Right renal pelvis (tissue), 4 donors: Measurements from ENCODE around the gene MGMT. TPM values are rescaled to one million over a fixed set of nuclear protein-coding genes. Genes with fewer than 3 reads are reported as not detected.

Experiments used
- DNase-seq, 4 donors: peaks; one replicate each; pipeline ENCODE4 v3.0.0-alpha.2; 2013; ENCODE audit warnings: low read depth in 4 of 4, low spot score in 3 of 4, missing footprints in 1 of 4
- polyA plus RNA-seq, 4 donors: library from polyadenylated mRNA; unstranded; fragments of 120-200 nt; gene quantifications; one replicate each; pipeline ENCODE4 v1.2.1, GENCODE V29; 2013; ENCODE audit not compliant: insufficient read length in 4 of 4

MGMT gene
- polyA plus RNA-seq, 4 donors: 17.6 to 24.0 (median 19.9) TPM

GRCh38 chr10:129536336-129536735 is 69.3 kb downstream of the MGMT start:
- DNase-seq: no peak

- no peak for DNase-seq
Observed at GRCh38 chr10:129537151-129537550, 70.1 kb downstream of the MGMT start.

- DNase-seq: no peak
Observed at GRCh38 chr10:129538236-129538635, 71.2 kb downstream of the MGMT start.

GRCh38 chr10:129541200-129541599 is 74.2 kb downstream of the MGMT start:
- DNase-seq: peak in 3 of 4 donors; percentile 33 to 63 (median 56)

GRCh38 chr10:129541748-129542487 is 74.9 kb downstream of the MGMT start:
- no peak for DNase-seq

GRCh38 chr10:129542589-129542988 is 75.5 kb downstream of the MGMT start:
- no peak for DNase-seq

- no peak for DNase-seq
Observed at GRCh38 chr10:129544205-129545202, 77.5 kb downstream of the MGMT start.

GRCh38 chr10:129545261-129545660 is 78.2 kb downstream of the MGMT start:
- no peak for DNase-seq

- DNase-seq: no peak
Observed at GRCh38 chr10:129546106-129546505, 79.1 kb downstream of the MGMT start.

GRCh38 chr10:129547608-129548007 is 80.6 kb downstream of the MGMT start:
- DNase-seq: no peak

- no peak for DNase-seq
Observed at GRCh38 chr10:129548600-129548999, 81.6 kb downstream of the MGMT start.

- DNase-seq: no peak
Observed at GRCh38 chr10:129550076-129550475, 83.0 kb downstream of the MGMT start.

GRCh38 chr10:129550658-129551057 is 83.6 kb downstream of the MGMT start:
- no peak for DNase-seq

GRCh38 chr10:129552119-129552518 is 85.1 kb downstream of the MGMT start:
- no peak for DNase-seq

- no peak for DNase-seq
Observed at GRCh38 chr10:129553928-129554327, 86.9 kb downstream of the MGMT start.

GRCh38 chr10:129556316-129556715 is 89.3 kb downstream of the MGMT start:
- DNase-seq: no peak

GRCh38 chr10:129560361-129560760 is 93.3 kb downstream of the MGMT start:
- DNase-seq: no peak

GRCh38 chr10:129562487-129562886 is 95.4 kb downstream of the MGMT start:
- no peak for DNase-seq

- DNase-seq: no peak
Observed at GRCh38 chr10:129564923-129565322, 97.9 kb downstream of the MGMT start.

GRCh38 chr10:129568583-129569344 is 101.7 kb downstream of the MGMT start:
- DNase-seq: peak in 3 of 4 donors; percentile 28 to 37 (median 36)

- no peak for DNase-seq
Observed at GRCh38 chr10:129570185-129570584, 103.1 kb downstream of the MGMT start.
